GM12872 (cell line): ENCODE results near the gene MDM2.

Experiments
- TF ChIP-seq, protein P1 (sequence below): IDR thresholded peaks from 3 replicates; pipeline ENCODE4 v1.5.1; 2011; ENCODE audit warnings: low read depth, mild to moderate bottlenecking, low read length, moderate library complexity; ENCODE audit not compliant: insufficient read depth

Gene MDM2

DNA sequence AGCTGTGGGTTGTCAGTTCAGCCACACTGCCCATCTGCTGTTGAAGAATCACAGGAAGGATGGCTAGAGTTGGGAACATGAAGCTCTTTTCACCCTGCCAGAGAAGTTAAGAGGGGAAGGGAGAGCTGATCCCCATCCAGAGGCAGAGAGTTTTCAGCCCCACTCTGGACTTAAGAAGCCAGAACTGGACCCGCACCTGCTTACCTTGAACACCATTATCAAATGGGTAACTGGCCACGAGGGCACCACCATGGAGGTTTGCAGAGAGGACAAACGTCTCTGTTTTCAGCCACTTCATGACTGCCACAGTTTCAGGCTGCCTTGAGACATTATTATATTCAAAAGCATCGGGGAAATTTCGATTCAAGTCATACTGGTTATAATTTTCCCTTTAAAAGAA lies 62.0 kb downstream of the MDM2 start:
- TF ChIP-seq, protein P1, sequence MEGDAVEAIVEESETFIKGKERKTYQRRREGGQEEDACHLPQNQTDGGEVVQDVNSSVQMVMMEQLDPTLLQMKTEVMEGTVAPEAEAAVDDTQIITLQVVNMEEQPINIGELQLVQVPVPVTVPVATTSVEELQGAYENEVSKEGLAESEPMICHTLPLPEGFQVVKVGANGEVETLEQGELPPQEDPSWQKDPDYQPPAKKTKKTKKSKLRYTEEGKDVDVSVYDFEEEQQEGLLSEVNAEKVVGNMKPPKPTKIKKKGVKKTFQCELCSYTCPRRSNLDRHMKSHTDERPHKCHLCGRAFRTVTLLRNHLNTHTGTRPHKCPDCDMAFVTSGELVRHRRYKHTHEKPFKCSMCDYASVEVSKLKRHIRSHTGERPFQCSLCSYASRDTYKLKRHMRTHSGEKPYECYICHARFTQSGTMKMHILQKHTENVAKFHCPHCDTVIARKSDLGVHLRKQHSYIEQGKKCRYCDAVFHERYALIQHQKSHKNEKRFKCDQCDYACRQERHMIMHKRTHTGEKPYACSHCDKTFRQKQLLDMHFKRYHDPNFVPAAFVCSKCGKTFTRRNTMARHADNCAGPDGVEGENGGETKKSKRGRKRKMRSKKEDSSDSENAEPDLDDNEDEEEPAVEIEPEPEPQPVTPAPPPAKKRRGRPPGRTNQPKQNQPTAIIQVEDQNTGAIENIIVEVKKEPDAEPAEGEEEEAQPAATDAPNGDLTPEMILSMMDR: no peak

DNA sequence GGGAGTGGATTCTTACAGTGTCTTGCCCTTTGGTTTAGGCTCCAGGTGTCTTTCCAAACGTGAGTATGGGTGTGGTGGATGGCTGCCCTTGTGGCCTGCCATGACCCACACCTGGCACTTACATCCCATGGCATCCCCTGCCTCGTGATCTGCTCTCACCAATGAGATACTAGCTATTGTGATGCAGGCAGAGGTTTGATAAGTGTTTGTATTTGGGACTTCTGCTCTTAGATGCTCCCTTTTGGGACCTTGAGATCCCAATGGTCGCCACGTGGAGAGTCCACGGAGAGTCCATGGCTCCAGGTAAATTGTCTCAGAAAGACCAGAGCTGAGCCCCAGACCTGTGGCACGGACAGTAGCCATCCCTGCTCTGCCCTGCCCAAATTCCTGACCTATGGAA lies 62.5 kb downstream of the MDM2 start:
- TF ChIP-seq, protein P1: no peak

DNA sequence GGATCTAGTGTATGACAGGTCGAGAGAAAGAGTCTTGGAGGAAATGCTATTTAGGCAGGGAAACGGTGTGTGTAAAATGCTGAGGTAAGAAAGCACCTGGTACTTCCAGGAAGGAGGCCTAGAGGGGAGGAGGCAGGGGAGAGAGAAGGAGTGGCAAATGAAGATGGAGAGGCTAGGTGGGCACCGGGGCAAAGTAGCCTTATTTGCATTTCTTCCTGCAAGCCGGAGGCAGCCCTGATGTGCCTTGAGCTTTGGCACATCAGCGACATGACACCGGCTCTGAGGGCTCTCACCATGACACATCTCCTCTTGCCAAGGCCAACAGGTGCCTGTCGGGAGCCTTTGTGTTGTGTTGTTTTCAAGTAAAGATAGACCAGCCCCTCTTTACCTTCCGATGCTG lies 63.4 kb downstream of the MDM2 start:
- TF ChIP-seq, protein P1: no peak

DNA sequence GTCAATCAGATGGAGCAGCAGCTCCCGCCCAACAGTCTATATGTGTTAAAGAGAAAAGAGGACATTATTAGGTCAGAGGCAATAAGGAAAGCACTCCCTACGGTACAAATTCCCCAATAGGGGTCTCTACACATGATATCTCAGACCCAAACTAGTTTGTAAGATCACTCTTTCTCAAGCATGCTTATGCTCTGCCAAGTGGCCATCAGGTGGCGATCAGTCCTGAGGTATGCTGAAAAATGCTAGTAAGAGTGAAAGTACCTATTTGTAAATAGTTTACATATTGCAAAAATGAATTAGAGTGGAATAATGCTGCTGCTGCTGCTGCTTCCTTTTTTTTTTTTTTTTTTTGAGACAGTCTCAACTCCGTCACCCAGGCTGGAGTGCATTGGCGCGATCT lies 63.9 kb downstream of the MDM2 start:
- TF ChIP-seq, protein P1: peak; percentile 57; the same call in 2 of the 3 replicates

DNA sequence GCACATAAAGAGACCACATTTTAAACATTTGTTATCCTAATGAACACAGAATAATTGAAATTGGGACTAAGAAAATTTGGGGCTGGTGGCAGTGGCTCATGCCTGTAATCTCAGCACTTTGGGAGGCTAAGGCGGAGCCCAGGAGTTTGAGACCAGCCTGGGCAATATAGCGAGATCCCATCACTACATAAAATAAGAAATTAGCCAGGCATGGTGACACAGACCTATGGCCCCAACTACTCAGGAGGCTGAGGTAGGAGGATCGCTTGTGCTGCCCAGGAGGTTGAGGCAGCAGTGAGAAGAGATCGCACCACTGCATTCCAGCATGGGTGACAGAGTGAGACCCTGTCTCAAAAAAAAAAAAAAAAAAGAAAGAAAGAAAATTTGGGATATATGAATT lies 65.3 kb downstream of the MDM2 start:
- TF ChIP-seq, protein P1: no peak

DNA sequence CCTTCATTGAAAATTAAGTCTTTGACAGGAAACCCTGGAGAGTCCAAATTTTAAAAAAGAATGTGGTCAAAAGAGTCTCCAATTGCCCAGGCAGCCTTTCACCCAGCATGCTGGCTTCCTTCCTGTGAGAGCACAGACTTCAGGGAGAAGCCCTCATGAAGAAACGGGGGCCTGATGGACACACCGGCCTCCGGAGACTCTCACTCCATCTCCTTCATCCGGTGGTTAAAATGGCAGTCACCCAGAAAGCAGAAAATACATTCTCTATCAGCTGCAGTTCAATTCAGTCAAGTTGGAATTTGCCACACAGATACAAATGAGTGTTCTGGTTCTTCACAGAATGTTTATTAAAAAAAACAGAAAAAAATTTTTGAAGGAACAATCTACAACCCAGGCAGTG lies 68.5 kb downstream of the MDM2 start:
- TF ChIP-seq, protein P1: no peak

DNA sequence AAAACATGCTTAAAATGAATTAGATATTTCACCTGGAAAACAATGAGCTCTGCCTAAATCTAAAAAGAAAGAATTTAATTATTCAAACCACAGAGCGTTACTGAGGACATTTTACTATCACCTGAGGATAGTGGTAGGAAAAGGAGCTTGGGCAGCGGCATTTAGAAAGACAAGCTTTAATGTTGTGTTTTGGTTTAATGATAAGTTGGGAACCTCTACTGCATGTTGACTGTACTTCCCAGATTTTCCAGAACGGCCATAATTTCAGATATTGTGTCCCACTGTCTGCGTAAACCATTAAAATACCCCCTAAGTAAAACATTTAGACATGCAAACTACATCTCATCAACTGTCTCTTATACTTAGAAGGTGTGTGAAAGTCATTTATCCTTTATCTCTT lies 69.6 kb downstream of the MDM2 start:
- TF ChIP-seq, protein P1: no peak

DNA sequence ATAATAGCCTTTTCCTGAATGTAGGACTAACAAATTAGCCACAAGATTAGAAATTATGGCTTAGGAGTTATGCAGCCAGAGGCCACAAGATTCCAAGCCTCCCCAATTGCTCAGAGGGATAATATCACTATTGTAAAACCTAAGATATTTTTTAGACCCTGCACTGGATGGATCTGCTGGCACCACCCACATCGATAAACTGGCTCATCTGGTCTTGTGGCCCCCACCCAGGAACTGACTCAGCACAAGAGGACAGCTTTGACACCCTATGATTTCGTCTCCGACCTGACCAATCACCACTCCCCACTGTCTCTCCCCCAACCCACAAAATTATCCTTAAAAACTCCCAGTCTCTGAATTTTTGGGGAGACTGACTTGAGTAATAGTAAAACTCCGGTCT lies 70.3 kb downstream of the MDM2 start:
- TF ChIP-seq, protein P1: no peak
